Measurements from ENCODE around the gene RAB11FIP4. TPM values are rescaled to one million over a fixed set of nuclear protein-coding genes. Genes with fewer than 3 reads are reported as not detected.

Gene RAB11FIP4
- total and polyA plus RNA-seq, 2 of the 13 experiments (the other 11 are each of a cell fraction or from before 2014, with no cell fraction given): 28.0 to 89.3 TPM

- TF ChIP-seq ZBED4 (CRISPR knock-in tag; IDR thresholded peaks at IDR 0.05; ENCODE audit: borderline replicate concordance) (0 out of 2 replicates have a peak, but pooled peaks have one; percentile 57), ZNF839 (CRISPR knock-in tag; IDR thresholded peaks at IDR 0.05; ENCODE audit: borderline replicate concordance) (no peak), ATM (IDR thresholded peaks at IDR 0.05; ENCODE audit: borderline replicate concordance) (no peak), RAD21 (CRISPR knock-in tag; IDR thresholded peaks at IDR 0.05) (peak; percentile 97), ZNF800 (CRISPR knock-in tag; IDR thresholded peaks at IDR 0.05) (no peak), ZNF724P (CRISPR knock-in tag; IDR thresholded peaks at IDR 0.05; ENCODE audit: borderline replicate concordance) (no peak), ZNF569 (CRISPR knock-in tag; IDR thresholded peaks at IDR 0.05; ENCODE audit: borderline replicate concordance) (no peak), PRDM10 (CRISPR knock-in tag; IDR thresholded peaks at IDR 0.05; ENCODE audit: low read depth) (no peak), JUN (CRISPR knock-in tag; IDR thresholded peaks at IDR 0.05) (no peak), KLF11 (CRISPR knock-in tag; IDR thresholded peaks at IDR 0.05) (no peak), KDM3A (CRISPR knock-in tag; IDR thresholded peaks at IDR 0.05; ENCODE audit: low read depth) (0 out of 2 replicates have a peak, but pooled peaks have one; percentile 44), REST (IDR thresholded peaks at IDR 0.05; ENCODE audit: borderline replicate concordance in 1 of 2, low read depth in 1 of 2, low read length in 2 of 2) (no peak), ZNF232 (CRISPR knock-in tag; IDR thresholded peaks at IDR 0.05; ENCODE audit: borderline replicate concordance) (peak; percentile 32; the same call in 1 of the 2 replicates), SP5 (CRISPR knock-in tag; IDR thresholded peaks at IDR 0.05; ENCODE audit: borderline replicate concordance, low read depth) (no peak), HOXD1 (CRISPR knock-in tag; IDR thresholded peaks at IDR 0.05) (no peak)
Measured at GRCh38 chr17:31524926-31525800, 133.7 kb downstream of the RAB11FIP4 start (continued).

All from HepG2 (cell line).